Spleen (tissue), 7 donors: Measurements from ENCODE around the gene AHNAK.

ENCODE experiments used
- POLR2AphosphoS5 ChIP-seq, 3 donors: sonication (generic); formaldehyde crosslinking; IDR thresholded peaks; one replicate each; pipeline ENCODE4 v1.5.1; 2017; ENCODE audit warnings: antibody characterized with exemption in 3 of 3
- TF ChIP-seq, protein P1 (sequence below), 11 experiments: fragments of 200-600 bp in 7 of 11; fragments of 450-650 bp in 4 of 11; sonication (generic) in 4 of 11; IDR thresholded peaks in 8 of 11; conservative IDR thresholded peaks in 3 of 11; 1 replicate in 7 of 11; 2 replicates in 4 of 11; pipeline versions ENCODE4 v1.4.0 to v1.8.0; 2016 to 2021; ENCODE audit warnings: antibody characterized with exemption in 11 of 11, inconsistent platforms in 4 of 11, mild to moderate bottlenecking in 1 of 11
- donor health status: DM: no; HTN: no; CAD: no; lungs with moderate emphysema.
- donor health status: DM: no; HTN: no; CAD: no.
- donor health status: DM: no; HTN: no; CAD: no.

DNA sequence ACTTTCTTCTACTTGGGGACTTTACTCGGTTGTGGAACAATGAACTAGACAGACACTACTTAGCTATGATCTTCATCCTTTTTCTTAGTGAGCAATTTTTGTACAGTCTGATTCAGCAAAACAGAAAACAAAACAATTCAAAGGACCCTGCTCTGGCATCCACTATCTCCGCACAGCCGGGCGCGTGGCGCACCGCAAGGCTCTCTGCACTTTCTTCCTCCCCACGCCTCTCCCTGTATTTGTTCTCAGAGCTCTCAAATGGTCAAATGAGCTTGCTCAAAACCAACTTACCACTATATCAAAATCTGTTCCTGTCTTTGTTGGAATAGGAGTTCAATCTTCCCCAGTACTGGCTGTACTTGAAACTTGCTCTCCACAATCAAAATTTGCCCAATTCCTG is 19.6 kb upstream of the AHNAK start:
- TF ChIP-seq POLR2AphosphoS5 (IDR thresholded peaks at IDR 0.05), result no peak
- TF ChIP-seq, protein P1, sequence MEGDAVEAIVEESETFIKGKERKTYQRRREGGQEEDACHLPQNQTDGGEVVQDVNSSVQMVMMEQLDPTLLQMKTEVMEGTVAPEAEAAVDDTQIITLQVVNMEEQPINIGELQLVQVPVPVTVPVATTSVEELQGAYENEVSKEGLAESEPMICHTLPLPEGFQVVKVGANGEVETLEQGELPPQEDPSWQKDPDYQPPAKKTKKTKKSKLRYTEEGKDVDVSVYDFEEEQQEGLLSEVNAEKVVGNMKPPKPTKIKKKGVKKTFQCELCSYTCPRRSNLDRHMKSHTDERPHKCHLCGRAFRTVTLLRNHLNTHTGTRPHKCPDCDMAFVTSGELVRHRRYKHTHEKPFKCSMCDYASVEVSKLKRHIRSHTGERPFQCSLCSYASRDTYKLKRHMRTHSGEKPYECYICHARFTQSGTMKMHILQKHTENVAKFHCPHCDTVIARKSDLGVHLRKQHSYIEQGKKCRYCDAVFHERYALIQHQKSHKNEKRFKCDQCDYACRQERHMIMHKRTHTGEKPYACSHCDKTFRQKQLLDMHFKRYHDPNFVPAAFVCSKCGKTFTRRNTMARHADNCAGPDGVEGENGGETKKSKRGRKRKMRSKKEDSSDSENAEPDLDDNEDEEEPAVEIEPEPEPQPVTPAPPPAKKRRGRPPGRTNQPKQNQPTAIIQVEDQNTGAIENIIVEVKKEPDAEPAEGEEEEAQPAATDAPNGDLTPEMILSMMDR (IDR thresholded peaks at IDR 0.05 in 8 of 11, conservative IDR thresholded peaks at IDR 0.05 in 3 of 11), result no peak
